Ovary (tissue), 9 donors: ENCODE results near the gene UGT1A10. TPM values are rescaled to one million over a fixed set of nuclear protein-coding genes. Genes with fewer than 3 reads are reported as not detected.

Experiments used
- DNase-seq, 5 donors: peaks; one replicate each; pipeline ENCODE4 v3.0.0-alpha.2; 2019 to 2020
- H3K27ac ChIP-seq, 2 donors: fragments of 200-600 bp; one replicate each; pipeline versions ENCODE4 v1.5.1 to v1.8.0; 2019 to 2022
- H3K27me3 ChIP-seq: fragments of 200-600 bp; one replicate; pipeline ENCODE4 v1.8.0; 2022
- H3K36me3 ChIP-seq: fragments of 200-600 bp; sonication (generic); one replicate; pipeline ENCODE4 v1.5.1; 2019
- H3K4me1 ChIP-seq: one replicate; pipeline ENCODE4 v1.8.1; 2013; ENCODE audit warnings: mild to moderate bottlenecking, moderate library complexity; ENCODE audit not compliant: insufficient read depth
- H3K4me3 ChIP-seq: fragments of 200-600 bp; sonication (generic); one replicate; pipeline ENCODE4 v1.5.1; 2017
- H3K9me3 ChIP-seq, 2 donors: fragments of 200-600 bp in 1 of 2; sonication (generic) in 1 of 2; one replicate each; pipeline versions ENCODE4 v1.5.1 to v1.8.1; 2013 to 2019; ENCODE audit warnings: mild to moderate bottlenecking in 1 of 2, moderate library complexity in 1 of 2
- EP300 ChIP-seq: sonication (generic); formaldehyde crosslinking; IDR thresholded peaks from one replicate; pipeline ENCODE4 v1.6.1; 2017; ENCODE audit warnings: antibody characterized with exemption
- POLR2A ChIP-seq: fragments of 450-650 bp; IDR thresholded peaks from one replicate; pipeline ENCODE4 v1.6.1; 2017; ENCODE audit warnings: antibody characterized with exemption, mild to moderate bottlenecking, moderate library complexity
- WGBS, 3 donors: extraction: QIAGEN DNeasy Blood & Tissue Kit in 1 of 3; methylation state at CpG; one replicate each; pipeline versions ENCODE4 v1.1.5 to v1.1.7; 2013 to 2017; 5-methylcytosine and 5-hydroxymethylcytosine counted together
- intact Hi-C, 4 donors: fragments of 100-400 bp; cut with DNase I; formaldehyde crosslinking; loops; one replicate each; pipeline versions ENCODE4 v1.11.0 to v1.15.1; 2022 to 2023
- polyA plus RNA-seq, 2 donors: library from polyadenylated mRNA; stranded (reverse); fragments of 200-250 nt in 1 of 2; fragments of 350-450 nt in 1 of 2; fragmentation: Illumina TruSeq in 1 of 2; extraction: RNeasy Lipid Tissue Mini Kit (QIAGEN cat#74804) in 1 of 2; gene quantifications; one replicate each; pipeline ENCODE4 v1.2.3, GENCODE V29; 2013 to 2014
- total RNA-seq, 7 donors: library from RNA; depleted of rRNA in 2 of 7; stranded (reverse); fragments of >200 nt in 2 of 7; fragmentation: NEBNext Ultra II Directional in 3 of 7; extraction: Animal tissue kit (Norgen Biotek cat#: 25700) in 3 of 7; gene quantifications; one replicate each; pipeline versions ENCODE4 v1.1.0 to v1.2.4, GENCODE V29; 2016 to 2023
- TF ChIP-seq, protein P1 (sequence below), 3 donors: fragments of 450-650 bp in 2 of 3; fragments of 200-600 bp in 1 of 3; IDR thresholded peaks; one replicate each; pipeline versions ENCODE4 v1.5.1 to v1.8.0; 2016 to 2022; ENCODE audit warnings: antibody characterized with exemption in 3 of 3, mild to moderate bottlenecking in 1 of 3
- donor health status: DM: no; HTN: no; CAD: no; lungs with moderate emphysema.
- donor health status: DM: no; HTN: no; CAD: no.
- donor health status: Bipolar disorder and iron deficiency.
- donor health status: DM: yes; HTN: yes; CAD: no.
- donor health status: DM: no; HTN: no; CAD: no.
- donor health status: DM: yes; HTN: yes; CAD: no.

The UGT1A10 gene
- total and polyA plus RNA-seq, 9 donors, result not detected

DNA sequence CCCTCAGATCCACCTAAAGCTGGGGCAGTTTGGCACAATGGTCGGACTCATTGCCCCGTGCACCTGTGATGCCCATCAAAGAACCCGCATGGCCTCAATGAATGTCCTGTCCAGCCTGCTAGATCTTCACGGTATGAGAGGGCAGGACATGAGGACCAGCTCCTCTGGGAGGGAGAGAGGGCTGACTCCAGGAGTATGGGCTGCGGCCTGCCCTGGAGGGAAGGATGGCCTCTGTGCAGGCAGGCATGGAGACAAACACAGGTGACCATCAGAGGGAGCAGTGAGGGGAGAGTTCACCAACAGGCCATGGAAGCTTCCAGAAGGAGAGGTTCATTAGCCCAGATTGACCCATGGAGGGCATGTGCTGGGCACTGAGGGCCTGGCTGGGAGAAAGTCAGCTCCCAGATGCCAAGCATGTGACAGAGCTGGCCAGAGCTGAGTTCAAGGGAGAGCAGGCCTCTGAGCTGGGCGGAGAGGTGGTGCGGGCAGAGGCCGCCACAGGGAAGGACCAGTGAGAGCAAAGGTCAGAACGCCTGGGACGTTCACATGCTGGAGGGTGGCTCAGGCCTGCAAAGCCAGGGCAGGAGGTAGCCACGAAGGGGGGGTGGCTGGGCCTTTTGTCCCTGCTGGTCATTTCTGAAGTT is 181.9 kb downstream of the UGT1A10 start:
- TF ChIP-seq EP300 (no peak), POLR2A (no peak)
- TF ChIP-seq, protein P1, sequence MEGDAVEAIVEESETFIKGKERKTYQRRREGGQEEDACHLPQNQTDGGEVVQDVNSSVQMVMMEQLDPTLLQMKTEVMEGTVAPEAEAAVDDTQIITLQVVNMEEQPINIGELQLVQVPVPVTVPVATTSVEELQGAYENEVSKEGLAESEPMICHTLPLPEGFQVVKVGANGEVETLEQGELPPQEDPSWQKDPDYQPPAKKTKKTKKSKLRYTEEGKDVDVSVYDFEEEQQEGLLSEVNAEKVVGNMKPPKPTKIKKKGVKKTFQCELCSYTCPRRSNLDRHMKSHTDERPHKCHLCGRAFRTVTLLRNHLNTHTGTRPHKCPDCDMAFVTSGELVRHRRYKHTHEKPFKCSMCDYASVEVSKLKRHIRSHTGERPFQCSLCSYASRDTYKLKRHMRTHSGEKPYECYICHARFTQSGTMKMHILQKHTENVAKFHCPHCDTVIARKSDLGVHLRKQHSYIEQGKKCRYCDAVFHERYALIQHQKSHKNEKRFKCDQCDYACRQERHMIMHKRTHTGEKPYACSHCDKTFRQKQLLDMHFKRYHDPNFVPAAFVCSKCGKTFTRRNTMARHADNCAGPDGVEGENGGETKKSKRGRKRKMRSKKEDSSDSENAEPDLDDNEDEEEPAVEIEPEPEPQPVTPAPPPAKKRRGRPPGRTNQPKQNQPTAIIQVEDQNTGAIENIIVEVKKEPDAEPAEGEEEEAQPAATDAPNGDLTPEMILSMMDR (IDR thresholded peaks at IDR 0.05), result no peak
- Histone ChIP-seq H3K4me3 (no peak overlapping the region), H3K36me3 (no peaks in the 10 kb centered on the region), H3K4me1 (no peaks in the 10 kb centered on the region), H3K9me3 (no peaks in the 10 kb centered on the region), H3K27ac (no peak overlapping the region), H3K27me3 (no peaks in the 10 kb centered on the region)
- WGBS, 3 donors, result 88 to 93% (median 89%) methylated on average over 11 of the region's 11 CpGs
- DNase-seq, result no peak
- intact Hi-C loops, result no loop called here

DNA sequence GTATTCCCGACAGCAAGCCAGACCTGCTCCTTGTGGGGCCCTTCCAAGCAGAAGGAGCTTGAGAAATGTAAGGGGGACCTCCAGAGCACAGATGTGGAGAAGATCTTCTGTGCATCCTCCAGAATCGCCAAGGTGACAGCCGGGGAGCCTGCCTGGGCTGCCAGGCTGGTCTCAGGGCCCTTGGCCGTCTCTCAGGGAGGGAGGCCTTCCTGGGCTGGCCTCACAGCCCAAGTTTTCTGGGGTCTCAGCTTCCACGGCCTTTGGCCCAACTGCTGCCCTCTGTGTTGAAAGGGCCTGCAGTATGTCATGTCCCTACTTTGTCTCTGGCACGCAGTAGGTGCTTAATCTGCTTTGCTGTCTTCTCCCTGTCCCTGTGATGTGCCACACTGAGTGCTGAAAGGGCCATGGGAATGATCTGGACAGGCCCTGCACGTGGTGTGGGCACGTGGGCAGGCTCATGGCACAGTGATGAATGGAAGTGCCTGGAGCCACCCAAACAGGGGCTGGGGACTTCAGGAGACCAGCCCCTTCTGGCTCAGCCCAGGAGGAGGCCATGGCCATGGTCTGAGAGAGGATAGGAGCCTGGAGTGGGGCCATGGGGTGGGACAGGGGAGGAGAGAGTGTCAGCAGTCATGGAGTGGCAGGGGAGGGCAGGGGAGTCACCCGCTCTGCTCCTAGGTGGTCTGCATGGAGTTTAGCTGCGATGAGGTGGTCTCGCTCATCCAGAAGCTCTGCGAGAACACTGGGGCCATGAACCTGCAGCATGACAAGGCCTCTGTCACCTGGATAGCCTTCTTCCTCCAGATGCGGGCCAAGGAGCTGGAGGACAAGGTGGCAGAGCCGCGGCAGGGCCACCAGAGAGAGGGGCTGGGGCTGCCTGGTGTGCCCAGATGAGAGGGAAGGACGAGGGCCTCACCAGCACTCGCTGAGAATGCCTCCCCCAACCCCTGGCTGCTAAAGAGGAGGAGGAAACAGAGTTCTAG is 182.7 kb downstream of the UGT1A10 start:
- no peaks in the 10 kb centered on the region for H3K4me1 ChIP-seq
- no peaks in the 10 kb centered on the region for H3K9me3 ChIP-seq
- no peaks in the 10 kb centered on the region for H3K36me3 ChIP-seq
- TF ChIP-seq EP300, result no peak
- TF ChIP-seq, protein P1 (IDR thresholded peaks at IDR 0.05), result no peak
- no peak for TF ChIP-seq POLR2A
- no peak overlapping the region for H3K4me3 ChIP-seq
- no peak overlapping the region for H3K27ac ChIP-seq
- WGBS, 3 donors, result 70 to 72% (median 71%) methylated on average over 17 of the region's 17 CpGs
- no peaks in the 10 kb centered on the region for H3K27me3 ChIP-seq
- no peak for DNase-seq
- intact Hi-C loops, result no loop called here

DNA sequence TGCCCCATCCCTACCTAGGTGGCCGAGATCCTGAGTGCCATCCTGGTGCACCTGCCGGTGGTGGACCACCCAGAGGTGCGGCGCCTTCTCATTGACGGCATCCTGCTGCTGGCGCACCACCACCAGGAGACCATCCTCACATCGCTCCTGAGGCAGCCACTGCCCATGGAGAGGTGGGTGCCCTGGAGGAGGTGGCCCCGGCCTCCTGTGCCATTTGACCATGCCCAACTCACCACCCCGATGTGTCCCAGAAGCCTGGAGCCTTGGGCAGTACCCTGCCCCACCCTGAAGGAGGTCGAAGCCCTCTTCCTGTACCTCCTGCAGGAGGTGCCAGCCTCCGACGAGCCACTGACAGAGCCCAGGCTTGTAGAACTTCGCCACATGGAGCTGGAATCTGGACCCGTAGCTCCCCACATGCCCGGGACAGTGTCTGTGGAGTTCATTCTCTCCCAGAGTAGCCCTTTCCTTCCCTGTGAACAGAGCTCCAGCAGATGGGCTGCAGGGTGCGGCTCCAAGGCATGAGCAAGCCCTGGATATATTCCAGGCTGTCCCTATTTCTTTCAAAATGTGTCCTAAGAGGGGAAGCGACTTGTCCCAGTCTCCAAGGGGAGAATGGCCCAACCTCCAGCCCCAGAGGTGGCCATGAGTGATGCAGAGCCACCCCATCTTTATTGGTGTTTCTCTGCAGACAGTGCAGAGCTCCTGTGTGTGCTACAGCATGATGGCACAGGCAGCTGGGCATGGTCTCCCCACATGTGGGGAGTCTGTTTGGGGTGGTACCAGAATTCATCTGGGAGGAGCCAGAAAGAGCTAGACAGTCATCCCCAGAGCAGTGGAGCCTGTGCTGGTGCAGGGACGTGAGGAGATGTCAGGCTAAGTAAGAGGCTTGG is 183.9 kb downstream of the UGT1A10 start:
- H3K27me3 ChIP-seq, result no peaks in the 10 kb centered on the region
- H3K4me3 ChIP-seq, result no peak overlapping the region
- 82 to 86% (median 83%) methylated on average over 18 of the region's 18 CpGs for WGBS, 3 donors
- intact Hi-C loops, result no loop called here
- no peaks in the 10 kb centered on the region for H3K36me3 ChIP-seq
- no peak overlapping the region for H3K27ac ChIP-seq
- TF ChIP-seq, protein P1 (IDR thresholded peaks at IDR 0.05), result no peak
- TF ChIP-seq POLR2A, result no peak
- no peak for TF ChIP-seq EP300
- H3K9me3 ChIP-seq, result no peaks in the 10 kb centered on the region
- no peaks in the 10 kb centered on the region for H3K4me1 ChIP-seq
- DNase-seq, result no peak

DNA sequence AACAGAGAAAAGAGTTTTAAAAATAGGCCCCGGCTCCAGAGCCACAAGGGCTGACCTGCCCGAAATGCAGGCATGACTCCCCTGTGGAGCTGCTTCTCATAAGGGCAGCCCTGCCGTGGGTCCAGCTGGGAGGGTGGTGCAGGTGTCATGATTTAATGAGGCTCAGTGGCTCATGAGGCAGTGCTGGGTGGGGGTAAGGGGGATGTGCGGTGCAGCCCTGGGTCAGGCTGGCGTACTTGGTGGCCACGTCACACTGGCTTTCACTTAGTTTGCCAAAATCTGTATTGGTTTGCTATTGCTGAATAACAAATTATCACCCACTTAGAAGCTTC is 184.5 kb downstream of the UGT1A10 start:
- H3K4me3 ChIP-seq, result no peak overlapping the region
- intact Hi-C loops, result no loop called here
- no peaks in the 10 kb centered on the region for H3K27me3 ChIP-seq
- no peak overlapping the region for H3K27ac ChIP-seq
- TF ChIP-seq, protein P1 (IDR thresholded peaks at IDR 0.05), result no peak
- TF ChIP-seq EP300 (no peak), POLR2A (no peak)
- H3K9me3 ChIP-seq, result no peaks in the 10 kb centered on the region
- DNase-seq, result no peak
- no peaks in the 10 kb centered on the region for H3K4me1 ChIP-seq
- no peaks in the 10 kb centered on the region for H3K36me3 ChIP-seq
- 75 to 77% (median 75%) methylated on average over 6 of the region's 6 CpGs for WGBS, 3 donors
